IMR-90 (cell line): Measurements from ENCODE around the gene PRR33. TPM values are rescaled to one million over a fixed set of nuclear protein-coding genes. Genes with fewer than 3 reads are reported as not detected.

Experiments used
- ATAC-seq: fragments of 200-7000 bp; cut with Tn5 transposase; 2 replicates; pipeline ENCODE4 v1.9.1; 2020; ENCODE audit warnings: low read depth, mild to moderate bottlenecking, moderate library complexity
- BruUV-seq: library from RNA; stranded (reverse); fragments of 400-500 nt; replicated peaks from 2 replicates; lab custom pipeline; 2021; lab: Mats Ljungman, UMichigan
- CTCF ChIA-PET: fragments of 300-600 bp; formaldehyde crosslinking; extraction: SDS; loops from one replicate; lab custom pipeline; 2021; ENCODE audit warnings: antibody characterized with exemption; lab: Yijun Ruan, JAX
- POLR2A ChIA-PET: fragments of 300-600 bp; sonication (Branson Sonifier 250); formaldehyde crosslinking; loops from one replicate; lab custom pipeline; 2022; ENCODE audit warnings: antibody characterized with exemption; ENCODE audit not compliant: unreplicated experiment; lab: Charles Lee
- DNase-seq: peaks from one replicate; pipeline ENCODE4 v3.0.0; 2013
- H2AFZ ChIP-seq: replicated peaks from 2 replicates; pipeline ENCODE3; 2013; ENCODE audit warnings: low read length, mild to moderate bottlenecking; ENCODE audit not compliant: poor library complexity
- H2AK5ac ChIP-seq: 2 replicates; pipeline ENCODE4 v1.6.1; 2013; ENCODE audit warnings: low read depth, low read length, inconsistent platforms
- H2AK9ac ChIP-seq: replicated peaks from 2 replicates; pipeline ENCODE3; 2013; ENCODE audit warnings: mild to moderate bottlenecking, low read depth, low read length, moderate library complexity; ENCODE audit not compliant: poor library complexity
- H2BK120ac ChIP-seq: 2 replicates; pipeline ENCODE4 v1.6.1; 2013; ENCODE audit warnings: low read depth, low read length, inconsistent platforms
- H2BK15ac ChIP-seq: 3 replicates; pipeline ENCODE4 v1.6.1; 2013; ENCODE audit warnings: low read depth, low read length, inconsistent platforms
- H2BK20ac ChIP-seq: 2 replicates; pipeline ENCODE4 v1.6.1; 2013; ENCODE audit warnings: low read depth, mild to moderate bottlenecking, inconsistent platforms, low read length, moderate library complexity
- H2BK5ac ChIP-seq: 2 replicates; pipeline ENCODE4 v1.6.1; 2013; ENCODE audit warnings: mild to moderate bottlenecking, low read depth, low read length, inconsistent platforms; ENCODE audit not compliant: poor library complexity, severe bottlenecking
- H3K14ac ChIP-seq: replicated peaks from 2 replicates; pipeline ENCODE4 v1.6.1; 2013; ENCODE audit warnings: low read depth, low read length, inconsistent platforms
- H3K18ac ChIP-seq: 2 replicates; pipeline ENCODE4 v1.6.1; 2013; ENCODE audit warnings: low read depth, low read length, control low read depth
- H3K23ac ChIP-seq: 2 replicates; pipeline ENCODE4 v1.6.1; 2013; ENCODE audit warnings: low read depth, low read length, inconsistent platforms
- H3K27ac ChIP-seq: 2 replicates; pipeline ENCODE4 v1.5.1; 2013; ENCODE audit warnings: mild to moderate bottlenecking, control low read depth, low read length; ENCODE audit not compliant: insufficient read depth
- H3K27me3 ChIP-seq: 2 replicates; pipeline ENCODE4 v1.6.1; 2013; ENCODE audit warnings: low read length; ENCODE audit not compliant: control insufficient read depth, insufficient read depth
- H3K36me3 ChIP-seq: 2 replicates; pipeline ENCODE4 v1.6.1; 2013; ENCODE audit warnings: low read length, mixed read lengths; ENCODE audit not compliant: control insufficient read depth, insufficient read depth
- H3K4ac ChIP-seq: 2 replicates; pipeline ENCODE4 v1.6.1; 2013; ENCODE audit warnings: low read depth, low read length, inconsistent platforms
- H3K4me1 ChIP-seq: 2 replicates; pipeline ENCODE4 v1.6.1; 2013; ENCODE audit warnings: low read length, mixed read lengths; ENCODE audit not compliant: control insufficient read depth, insufficient read depth
- H3K4me2 ChIP-seq: 2 replicates; pipeline ENCODE4 v1.6.1; 2013; ENCODE audit warnings: low read depth, mild to moderate bottlenecking, control low read depth, low read length, moderate library complexity
- H3K4me3 ChIP-seq: 2 replicates; pipeline ENCODE4 v1.5.1; 2013; ENCODE audit warnings: low read depth, mild to moderate bottlenecking, control low read depth, low read length, moderate library complexity; ENCODE audit not compliant: insufficient read depth
- H3K56ac ChIP-seq: 2 replicates; pipeline ENCODE4 v1.6.1; 2013; ENCODE audit warnings: low read length, inconsistent platforms; ENCODE audit not compliant: insufficient read depth; ENCODE audit errors: extremely low read depth
- H3K79me1 ChIP-seq, 2 experiments: 2 replicates each; pipeline ENCODE4 v1.6.1; 2013; ENCODE audit warnings: low read length in 2 of 2, inconsistent platforms in 1 of 2, low read depth in 1 of 2
- H3K9ac ChIP-seq: 2 replicates; pipeline ENCODE4 v1.6.1; 2013; ENCODE audit warnings: low read depth, low read length, control low read depth
- H3K9me1 ChIP-seq: 2 replicates; pipeline ENCODE4 v1.6.1; 2013; ENCODE audit warnings: low read length, inconsistent platforms; ENCODE audit not compliant: insufficient read depth
- H3K9me3 ChIP-seq: 2 replicates; pipeline ENCODE4 v1.6.1; 2013; ENCODE audit warnings: low read length; ENCODE audit not compliant: control insufficient read depth, insufficient read depth
- H4K20me1 ChIP-seq: 2 replicates; pipeline ENCODE4 v1.6.1; 2013; ENCODE audit warnings: low read length, inconsistent platforms; ENCODE audit not compliant: insufficient read depth
- H4K5ac ChIP-seq: 2 replicates; pipeline ENCODE4 v1.6.1; 2013; ENCODE audit warnings: mild to moderate bottlenecking, low read depth, low read length, control low read depth
- H4K8ac ChIP-seq, 2 experiments: 2 replicates each; pipeline ENCODE4 v1.6.1; 2013; ENCODE audit warnings: low read depth in 2 of 2, low read length in 2 of 2, control low read depth in 1 of 2, inconsistent platforms in 1 of 2
- H4K91ac ChIP-seq: 2 replicates; pipeline ENCODE4 v1.6.1; 2013; ENCODE audit warnings: low read depth, low read length, inconsistent platforms; ENCODE audit not compliant: insufficient read depth
- BHLHE40 ChIP-seq: fragments of 150-350 bp; IDR thresholded peaks from 2 replicates; pipeline ENCODE4 v1.6.1; 2016; ENCODE audit warnings: mild to moderate bottlenecking, low read depth, low read length
- CEBPB ChIP-seq: IDR thresholded peaks from 2 replicates; pipeline ENCODE4 v1.6.1; 2012; ENCODE audit warnings: low read depth, low read length, improper control_type of control experiment
- FOS ChIP-seq: fragments of 150-350 bp; IDR thresholded peaks from 2 replicates; pipeline ENCODE4 v1.6.1; 2016; ENCODE audit warnings: low read depth, low read length
- MAZ ChIP-seq: IDR thresholded peaks from 2 replicates; pipeline ENCODE4 v1.6.1; 2012; ENCODE audit warnings: low read depth, mild to moderate bottlenecking, low read length, improper control_type of control experiment, moderate library complexity, borderline replicate concordance
- MXI1 ChIP-seq: IDR thresholded peaks from 2 replicates; pipeline ENCODE4 v1.6.1; 2012; ENCODE audit warnings: low read depth, mild to moderate bottlenecking, low read length, moderate library complexity, borderline replicate concordance
- NFE2L2 ChIP-seq: fragments of 150-350 bp; IDR thresholded peaks from 2 replicates; pipeline ENCODE4 v1.6.1; 2016; ENCODE audit warnings: low read depth, mild to moderate bottlenecking, low read length
- RCOR1 ChIP-seq: IDR thresholded peaks from 2 replicates; pipeline ENCODE4 v1.6.1; 2012; ENCODE audit warnings: mild to moderate bottlenecking, low read length, improper control_type of control experiment; ENCODE audit not compliant: insufficient replicate concordance
- RFX5 ChIP-seq: IDR thresholded peaks from 2 replicates; pipeline ENCODE4 v1.8.0; 2012; ENCODE audit warnings: low read depth, mild to moderate bottlenecking, low read length, moderate library complexity
- WGBS, 2 experiments: methylation state at CpG; one replicate each; pipeline versions ENCODE4 v1.1.5 to v1.1.7; 2013; ENCODE audit warnings: missing lambda C conversion rate in 2 of 2; ENCODE audit not compliant: insufficient read length in 1 of 2; ENCODE audit errors: extremely low coverage in 2 of 2; 5-methylcytosine and 5-hydroxymethylcytosine counted together
- dilution Hi-C: fragments of 300-500 bp; cut with HindIII; formaldehyde crosslinking; loops from one replicate; pipeline ENCODE4 v1.14.3; 2018; ENCODE audit warnings: low sequenced_read_pairs; ENCODE audit not compliant: unreplicated experiment
- in situ Hi-C: fragments of 300-500 bp; cut with MboI; formaldehyde crosslinking; loops from 3 replicates; pipeline ENCODE4 v1.14.3; 2019; ENCODE audit warnings: low sequenced_read_pairs, inconsistent platforms, mixed read lengths
- intact Hi-C: fragments of 100-400 bp; cut with micrococcal nuclease; formaldehyde crosslinking; loops from 2 replicates; pipeline ENCODE4 v1.10.0; 2022
- polyA plus RNA-seq, 3 experiments: library from polyadenylated mRNA; depleted of rRNA; stranded (reverse); fragments of >200 nt; gene quantifications; 2 replicates each; pipeline ENCODE4 v1.2.3, GENCODE V29; 2012; ENCODE audit warnings: low replicate concordance in 1 of 3
- total RNA-seq: library from RNA; depleted of rRNA; stranded (reverse); fragments of >200 nt; gene quantifications from 2 replicates; pipeline ENCODE4 v1.2.3, GENCODE V29; 2012
- TF ChIP-seq, protein P1 (sequence below): fragments of 150-350 bp; IDR thresholded peaks from 2 replicates; pipeline ENCODE4 v1.6.1; 2016; ENCODE audit warnings: low read depth, mild to moderate bottlenecking, low read length, moderate library complexity, borderline replicate concordance
- TF ChIP-seq, protein P2 (sequence below): conservative IDR thresholded peaks from 2 replicates; pipeline ENCODE4 v1.5.1; 2012; ENCODE audit warnings: mild to moderate bottlenecking, low read depth, low read length, improper control_type of control experiment

PRR33 gene
- total and polyA plus RNA-seq, 2 of the 4 experiments (the other 2 are of a cell fraction): not detected

- POLR2A ChIA-PET: no interaction called here
- Histone ChIP-seq H3K27me3 (peaks cover 45% of the 10 kb centered on the region), H3K4me2 (no peak overlapping the region), H3K23ac (no peak overlapping the region), H3K36me3 (no peaks in the 10 kb centered on the region), H3K79me1 (no peaks in the 10 kb centered on the region), H3K9ac (no peak overlapping the region), H2AK9ac (no peak overlapping the region), H3K56ac (no peak overlapping the region), H2AFZ (no peak overlapping the region), H4K5ac (no peak overlapping the region), H2BK20ac (no peak overlapping the region), H4K91ac (no peak overlapping the region), H3K4me1 (no peaks in the 10 kb centered on the region), H2BK120ac (no peak overlapping the region), H4K8ac (no peak overlapping the region), H2BK15ac (no peak overlapping the region), H3K9me3 (no peaks in the 10 kb centered on the region), H3K27ac (no peak overlapping the region), H3K4ac (no peak overlapping the region), H3K18ac (no peak overlapping the region), H4K20me1 (no peaks in the 10 kb centered on the region), H2AK5ac (no peak overlapping the region), H3K9me1 (no peaks in the 10 kb centered on the region), H2BK5ac (no peak overlapping the region), H3K14ac (no peak overlapping the region), H3K4me3 (no peak overlapping the region)
- intact Hi-C loops (no loop called here), dilution Hi-C loops (no loop called here), in situ Hi-C loops (no loop called here)
- DNase-seq (no peak), ATAC-seq (no peak)
- CTCF ChIA-PET: no interaction called here
- no TSS peak for BruUV-seq
- TF ChIP-seq CEBPB (no peak), NFE2L2 (no peak), RCOR1 (no peak), FOS (no peak), MAZ (no peak), MXI1 (no peak), RFX5 (no peak), BHLHE40 (no peak)
- TF ChIP-seq, protein P1, sequence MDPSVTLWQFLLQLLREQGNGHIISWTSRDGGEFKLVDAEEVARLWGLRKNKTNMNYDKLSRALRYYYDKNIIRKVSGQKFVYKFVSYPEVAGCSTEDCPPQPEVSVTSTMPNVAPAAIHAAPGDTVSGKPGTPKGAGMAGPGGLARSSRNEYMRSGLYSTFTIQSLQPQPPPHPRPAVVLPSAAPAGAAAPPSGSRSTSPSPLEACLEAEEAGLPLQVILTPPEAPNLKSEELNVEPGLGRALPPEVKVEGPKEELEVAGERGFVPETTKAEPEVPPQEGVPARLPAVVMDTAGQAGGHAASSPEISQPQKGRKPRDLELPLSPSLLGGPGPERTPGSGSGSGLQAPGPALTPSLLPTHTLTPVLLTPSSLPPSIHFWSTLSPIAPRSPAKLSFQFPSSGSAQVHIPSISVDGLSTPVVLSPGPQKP: no peak
- TF ChIP-seq, protein P2, sequence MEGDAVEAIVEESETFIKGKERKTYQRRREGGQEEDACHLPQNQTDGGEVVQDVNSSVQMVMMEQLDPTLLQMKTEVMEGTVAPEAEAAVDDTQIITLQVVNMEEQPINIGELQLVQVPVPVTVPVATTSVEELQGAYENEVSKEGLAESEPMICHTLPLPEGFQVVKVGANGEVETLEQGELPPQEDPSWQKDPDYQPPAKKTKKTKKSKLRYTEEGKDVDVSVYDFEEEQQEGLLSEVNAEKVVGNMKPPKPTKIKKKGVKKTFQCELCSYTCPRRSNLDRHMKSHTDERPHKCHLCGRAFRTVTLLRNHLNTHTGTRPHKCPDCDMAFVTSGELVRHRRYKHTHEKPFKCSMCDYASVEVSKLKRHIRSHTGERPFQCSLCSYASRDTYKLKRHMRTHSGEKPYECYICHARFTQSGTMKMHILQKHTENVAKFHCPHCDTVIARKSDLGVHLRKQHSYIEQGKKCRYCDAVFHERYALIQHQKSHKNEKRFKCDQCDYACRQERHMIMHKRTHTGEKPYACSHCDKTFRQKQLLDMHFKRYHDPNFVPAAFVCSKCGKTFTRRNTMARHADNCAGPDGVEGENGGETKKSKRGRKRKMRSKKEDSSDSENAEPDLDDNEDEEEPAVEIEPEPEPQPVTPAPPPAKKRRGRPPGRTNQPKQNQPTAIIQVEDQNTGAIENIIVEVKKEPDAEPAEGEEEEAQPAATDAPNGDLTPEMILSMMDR: no peak
- 60% methylated on average over 5 of the region's 23 CpGs; no CpG with 5 or more reads in 1 of the 2 experiments for WGBS, 2 experiments
Observed at GRCh38 chr11:1844221-1845094, 47.2 kb downstream of the PRR33 start.
